Measurements from ENCODE around the gene LSM10. TPM values are rescaled to one million over a fixed set of nuclear protein-coding genes. Genes with fewer than 3 reads are reported as not detected.
A peak's percentile ranks its signal among the peaks of the same experiment; 100 is the strongest.

Gene LSM10
- total RNA-seq, 1 experiment from 2014 or later: 42.2 TPM

DNA sequence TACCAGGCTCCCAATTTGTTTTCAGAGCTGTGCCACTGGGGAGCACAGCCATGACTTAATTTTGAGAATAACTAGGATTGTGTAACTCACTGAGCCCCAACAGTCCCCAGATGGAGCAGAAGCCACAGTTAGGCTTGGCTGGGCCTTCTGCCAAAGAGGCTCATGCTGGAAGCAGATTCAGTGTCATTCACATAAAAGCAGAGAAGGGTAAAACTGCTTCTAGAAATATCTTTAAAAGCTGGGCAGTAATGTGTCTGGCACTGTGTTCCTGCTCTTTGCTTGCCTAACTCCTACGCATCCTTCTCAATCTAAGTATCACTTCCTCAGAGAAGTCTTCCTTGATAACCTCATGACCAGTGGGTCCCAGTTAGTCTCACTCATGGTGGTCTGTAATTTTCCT, 32.3 kb downstream of the LSM10 start:
- no peak overlapping the region for H3K14ac ChIP-seq (ENCODE audit: insufficient read depth, low read length)
- H3K9ac ChIP-seq (ENCODE audit: extremely low read depth, insufficient read length, low read length): no peak overlapping the region
- no peak overlapping the region for H2BK20ac ChIP-seq (ENCODE audit: low read depth, low read length, poor library complexity, severe bottlenecking)
- no peaks in the 10 kb centered on the region for H4K20me1 ChIP-seq (ENCODE audit: control insufficient read depth, insufficient read depth, insufficient read length)
- no peak overlapping the region for H2BK120ac ChIP-seq (ENCODE audit: low read depth, low read length, poor library complexity, severe bottlenecking)
- peaks cover 0 to 20% (median 5%) of the 10 kb centered on the region in 3 experiments for H3K36me3 Mint-ChIP-seq (ENCODE audit: insufficient read depth in 1 of 3, low read depth in 3 of 3)
- H3K23ac ChIP-seq (ENCODE audit: insufficient read length, low read depth, low read length): no peak overlapping the region
- no peak overlapping the region for H4K91ac ChIP-seq (ENCODE audit: insufficient read length, low read depth, low read length)
- peaks cover 22 to 23% of the 10 kb centered on the region in 2 experiments for H3K4me1 Mint-ChIP-seq
- no peak for DNase-seq
- no peaks in the 10 kb centered on the region for H3K9me3 ChIP-seq (ENCODE audit: control insufficient read depth, low read depth, low read length)
- H3K27ac Mint-ChIP-seq: peak overlapping the region in 2 of 3 experiments; percentile 44 to 65; a peak in 2 of 7 replicates
- H2BK15ac ChIP-seq (ENCODE audit: low read depth, low read length): no peak overlapping the region
- no peaks in the 10 kb centered on the region for H3K27me3 Mint-ChIP-seq (ENCODE audit: low read depth)
- no peaks in the 10 kb centered on the region for H3K9me3 Mint-ChIP-seq
- H3K79me2 ChIP-seq (ENCODE audit: insufficient read depth, low read length): peaks cover 1% of the 10 kb centered on the region; the same call in 1 of the 2 replicates
- no peak overlapping the region for H4K8ac ChIP-seq (replicated peaks; ENCODE audit: insufficient read length, low read depth, low read length)
- no peak overlapping the region for H3K27ac ChIP-seq (ENCODE audit: insufficient read length, low read depth, low read length)
- H3K4me1 ChIP-seq (ENCODE audit: insufficient read depth, low read length): peaks cover 3% of the 10 kb centered on the region; the same call in 1 of the 2 replicates
- no peak overlapping the region for H3K4me3 Mint-ChIP-seq
- no peak overlapping the region for H3K4me2 ChIP-seq (ENCODE audit: insufficient read depth, insufficient read length, low read length)
- H3K4ac ChIP-seq (ENCODE audit: low read depth, low read length): no peak overlapping the region
- no peaks in the 10 kb centered on the region for H3K23me2 ChIP-seq (ENCODE audit: insufficient read length, low read depth, low read length, poor library complexity, severe bottlenecking)
- no peak overlapping the region for H2BK5ac ChIP-seq (ENCODE audit: insufficient read length, low read length)
- no peak overlapping the region for H2AFZ ChIP-seq (ENCODE audit: low read length)
- H2BK12ac ChIP-seq (ENCODE audit: insufficient read length, low read depth, low read length): no peak overlapping the region
- H3K56ac ChIP-seq (ENCODE audit: insufficient read length, low read depth, low read length): no peak overlapping the region
- peaks cover 2% of the 10 kb centered on the region for H3K79me1 ChIP-seq (ENCODE audit: insufficient read depth, low read depth, low read length, poor library complexity, severe bottlenecking)
- H2AK5ac ChIP-seq (ENCODE audit: insufficient read length, low read length): no peak overlapping the region
- H3K27me3 ChIP-seq (ENCODE audit: insufficient read depth, low read length): no peaks in the 10 kb centered on the region
- no peak overlapping the region for H3K18ac ChIP-seq (ENCODE audit: insufficient read length, low read depth, low read length)
- no peak for TF ChIP-seq CTCF (conservative IDR thresholded peaks at IDR 0.05)
- no CpG with 5 or more reads among the region's 1 CpG for WGBS (ENCODE audit: extremely low coverage, insufficient read length, low lambda C conversion rate)
- H3T11ph ChIP-seq (ENCODE audit: low read length): no peak overlapping the region
- H4K5ac ChIP-seq (ENCODE audit: insufficient read length, low read depth, low read length): no peak overlapping the region
